Stimulated activated CD4-positive, alpha-beta T cell treated with anti-CD3 and anti-CD28 coated beads, Interleukin-12 subunit alpha, Interleukin-12 subunit beta, amount 100 ng/mL, for 4 hours (primary cell): ENCODE data around the gene HAGHL.

Experiments
- DNase-seq: peaks from one replicate; pipeline ENCODE4 v3.0.0-alpha.2; 2020

The HAGHL gene, protein sequence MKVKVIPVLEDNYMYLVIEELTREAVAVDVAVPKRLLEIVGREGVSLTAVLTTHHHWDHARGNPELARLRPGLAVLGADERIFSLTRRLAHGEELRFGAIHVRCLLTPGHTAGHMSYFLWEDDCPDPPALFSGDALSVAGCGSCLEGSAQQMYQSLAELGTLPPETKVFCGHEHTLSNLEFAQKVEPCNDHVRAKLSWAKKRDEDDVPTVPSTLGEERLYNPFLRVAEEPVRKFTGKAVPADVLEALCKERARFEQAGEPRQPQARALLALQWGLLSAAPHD

DNA sequence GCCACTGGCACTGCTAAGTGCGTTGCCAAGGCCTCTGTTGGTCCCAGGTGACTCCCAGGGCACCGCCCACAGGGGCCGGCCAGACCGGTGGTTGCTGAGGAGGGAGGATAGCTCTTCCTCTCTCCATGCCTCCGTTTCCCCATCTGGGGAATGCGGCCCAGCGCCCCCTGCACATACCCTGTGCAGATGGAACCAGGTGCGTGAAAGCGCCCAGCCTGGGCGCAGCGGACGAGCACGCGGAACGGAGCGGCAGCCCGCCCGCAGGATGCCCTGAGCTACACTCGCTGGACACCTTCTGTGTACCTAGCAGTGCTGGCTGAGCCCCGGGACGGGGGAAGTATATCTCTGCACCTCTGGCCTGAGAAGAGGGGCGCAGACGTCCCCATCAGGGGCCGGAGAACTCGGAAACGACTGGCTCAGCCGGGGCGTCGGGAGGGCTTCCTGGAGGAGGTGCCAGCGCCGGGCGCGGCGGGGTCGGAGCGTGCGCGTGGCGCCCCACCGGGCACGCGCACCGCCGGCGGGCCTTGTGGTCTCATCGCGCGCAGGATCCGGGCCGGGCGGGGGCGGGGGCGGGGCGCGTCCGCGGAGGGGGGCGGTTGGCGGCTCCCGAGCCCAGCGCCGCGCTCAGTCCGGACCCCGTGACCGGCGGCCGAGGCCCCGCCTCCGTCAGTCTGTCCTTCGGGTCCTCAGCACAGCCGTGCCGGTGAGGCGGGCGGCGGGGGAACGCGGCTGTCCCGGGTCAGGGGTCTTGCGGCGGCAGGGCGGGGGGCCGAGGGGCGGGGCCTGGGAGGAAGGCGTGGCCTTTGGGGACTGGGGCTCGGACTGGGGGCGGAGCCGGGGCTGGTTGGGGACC lies at the start of gene HAGHL, which contains the start of gene CCDC78:
TSS of gene HAGHL (plus strand) at position 669 of the 853 bp plus-strand sequence. CDS start 404 bp downstream, outside the sequence.
TSS of gene CCDC78 (minus strand) at position 6 of the 853 bp plus-strand sequence. CDS start 76 bp downstream, outside the sequence.
- peak; percentile 64 for DNase-seq

DNA sequence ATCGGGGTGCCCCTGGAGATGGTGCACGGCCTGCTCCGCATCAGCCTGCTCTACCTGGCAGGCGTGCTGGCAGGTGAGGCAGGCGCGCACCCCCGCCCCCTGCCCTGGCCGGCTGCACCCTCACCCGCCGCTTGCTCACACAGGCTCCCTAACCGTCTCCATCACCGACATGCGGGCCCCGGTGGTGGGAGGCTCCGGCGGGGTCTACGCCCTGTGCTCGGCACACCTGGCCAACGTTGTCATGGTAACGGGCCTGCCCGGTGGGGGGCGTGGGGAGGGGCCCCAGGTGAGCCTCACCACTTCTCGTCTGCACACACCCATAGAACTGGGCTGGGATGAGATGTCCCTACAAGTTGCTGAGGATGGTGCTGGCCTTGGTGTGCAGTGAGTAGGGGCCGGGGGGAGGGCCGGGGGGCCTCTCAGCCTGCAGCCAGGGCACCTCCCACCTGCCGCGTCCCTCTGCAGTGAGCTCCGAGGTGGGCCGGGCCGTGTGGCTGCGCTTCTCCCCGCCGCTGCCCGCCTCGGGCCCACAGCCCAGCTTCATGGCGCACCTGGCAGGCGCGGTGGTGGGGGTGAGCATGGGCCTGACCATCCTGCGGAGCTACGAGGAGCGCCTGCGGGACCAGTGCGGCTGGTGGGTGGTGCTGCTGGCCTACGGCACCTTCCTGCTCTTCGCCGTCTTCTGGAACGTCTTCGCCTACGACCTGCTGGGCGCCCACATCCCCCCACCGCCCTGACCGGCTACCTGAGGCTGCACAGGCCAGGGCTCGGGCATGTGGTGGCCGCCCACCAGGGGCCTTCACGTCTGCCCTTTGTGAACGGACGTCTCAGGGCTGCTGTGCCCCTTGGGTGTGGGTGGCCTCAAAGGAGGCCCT lies 49.4 kb upstream of the HAGHL start:
- no peak for DNase-seq

DNA sequence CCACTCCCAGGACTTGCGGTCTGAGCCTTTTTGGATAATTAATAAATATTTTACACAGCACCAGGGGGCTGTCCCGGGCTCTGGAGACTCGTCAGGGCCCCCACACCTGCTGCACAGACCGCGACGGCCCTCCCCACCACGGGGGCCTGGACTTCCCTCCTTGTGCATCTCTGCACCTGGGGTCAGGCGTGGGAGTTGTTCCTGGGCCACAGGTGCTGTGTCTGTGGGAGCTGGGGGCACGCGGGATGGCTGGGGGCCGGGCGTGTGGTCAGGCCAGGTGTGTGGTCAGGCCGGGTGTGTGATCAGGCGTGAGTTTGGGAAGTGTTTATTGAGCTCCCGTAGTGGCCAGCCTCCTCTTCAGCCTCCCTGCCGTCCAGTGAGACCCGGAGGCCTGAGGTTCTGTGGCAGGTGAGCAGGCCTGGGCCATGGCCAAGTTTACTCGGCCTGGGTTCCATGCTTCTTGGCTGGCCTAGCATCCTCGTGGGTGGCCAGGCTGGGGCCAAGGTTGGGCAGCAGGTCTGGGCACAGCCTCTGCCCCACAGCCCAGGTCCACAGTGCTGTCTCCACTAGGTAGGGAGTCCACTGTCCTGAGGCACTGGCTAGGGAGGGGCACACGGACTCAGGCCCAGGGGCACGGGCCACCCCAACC lies 48.6 kb upstream of the HAGHL start:
- DNase-seq: no peak

DNA sequence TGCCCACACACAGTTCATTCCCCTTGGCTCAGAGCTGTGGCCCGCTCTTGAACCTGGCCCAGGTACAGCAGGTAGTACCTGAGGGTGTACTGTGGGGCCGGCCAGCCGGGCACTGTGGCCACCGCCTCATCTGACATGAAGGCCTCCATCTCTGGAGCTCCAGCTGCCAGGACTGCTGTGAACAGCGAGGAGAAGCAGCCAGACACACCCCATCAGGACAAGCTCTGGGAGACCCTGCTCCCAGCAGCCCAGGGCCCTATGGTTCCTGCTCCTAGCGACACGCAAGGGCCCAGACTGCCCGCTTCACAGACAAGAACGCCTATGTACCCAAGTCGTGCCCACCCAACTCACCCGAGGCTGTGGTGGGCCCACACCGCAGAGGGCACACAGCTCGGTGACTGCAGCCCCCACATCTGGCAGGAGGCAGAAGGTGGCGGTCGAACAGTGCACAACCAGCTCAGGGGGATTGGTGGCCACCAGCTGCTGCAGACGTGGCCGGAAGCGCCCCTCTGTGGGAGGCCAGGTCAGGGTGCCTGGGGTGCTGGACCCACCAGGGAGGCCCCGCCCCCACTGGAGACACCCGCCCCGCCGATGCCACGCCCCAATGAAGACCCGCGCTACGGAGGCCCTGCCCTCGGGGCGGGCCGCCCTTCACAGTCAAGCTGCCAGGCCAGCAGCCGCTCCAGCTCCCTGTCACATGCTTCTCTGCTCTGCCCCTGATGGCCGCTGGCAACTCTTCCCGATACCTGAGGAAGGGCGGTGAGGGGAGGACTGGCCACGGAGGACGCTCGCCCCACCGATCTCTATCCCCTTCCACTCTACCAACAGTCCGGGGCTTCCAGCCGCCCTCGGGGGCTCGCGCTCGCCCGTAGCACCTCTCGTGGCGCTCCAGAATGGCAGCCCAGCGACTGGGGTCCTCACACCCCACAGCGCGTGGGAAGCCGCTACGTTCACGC lies 47.8 kb upstream of the HAGHL start:
- DNase-seq: peak; percentile 53

DNA sequence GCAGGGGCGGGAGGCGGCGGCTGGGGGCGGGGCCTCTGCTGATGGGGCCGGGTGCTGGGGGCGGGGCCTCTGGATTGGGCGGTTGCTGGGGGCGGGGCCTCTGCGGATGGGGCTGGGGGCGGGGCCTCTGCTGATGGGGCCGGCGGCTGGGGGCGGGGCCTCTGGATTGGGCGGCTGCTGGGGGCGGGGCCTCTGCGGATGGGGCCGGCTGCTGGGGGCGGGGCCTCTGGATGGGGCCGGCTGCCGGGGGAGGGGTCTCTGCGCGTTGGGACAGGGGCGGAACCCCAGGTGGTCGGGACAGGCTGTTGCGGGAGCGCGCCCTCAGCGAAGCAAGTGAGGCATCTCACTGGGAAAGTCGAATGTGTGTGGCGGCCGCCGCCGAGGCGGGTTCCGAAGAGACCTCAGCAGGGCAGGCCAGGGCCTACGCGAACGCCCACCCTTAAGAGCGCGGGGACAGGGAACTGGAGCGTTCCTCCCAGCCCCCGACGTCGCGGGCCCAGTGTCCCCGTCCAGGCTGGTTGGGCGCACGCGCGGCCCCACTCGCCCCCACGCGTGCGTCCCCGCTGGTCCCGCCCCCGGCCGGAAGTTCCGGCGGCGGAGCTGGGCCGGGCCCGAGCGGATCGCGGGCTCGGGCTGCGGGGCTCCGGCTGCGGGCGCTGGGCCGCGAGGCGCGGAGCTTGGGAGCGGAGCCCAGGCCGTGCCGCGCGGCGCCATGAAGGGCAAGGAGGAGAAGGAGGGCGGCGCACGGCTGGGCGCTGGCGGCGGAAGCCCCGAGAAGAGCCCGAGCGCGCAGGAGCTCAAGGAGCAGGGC lies 46.9 kb upstream of the HAGHL start, which contains the start of gene STUB1:
TSS of gene STUB1 (plus strand) at position 597 of the 811 bp plus-strand sequence. CDS start at position 713, 116 bp downstream.
- DNase-seq: peak; percentile 90

DNA sequence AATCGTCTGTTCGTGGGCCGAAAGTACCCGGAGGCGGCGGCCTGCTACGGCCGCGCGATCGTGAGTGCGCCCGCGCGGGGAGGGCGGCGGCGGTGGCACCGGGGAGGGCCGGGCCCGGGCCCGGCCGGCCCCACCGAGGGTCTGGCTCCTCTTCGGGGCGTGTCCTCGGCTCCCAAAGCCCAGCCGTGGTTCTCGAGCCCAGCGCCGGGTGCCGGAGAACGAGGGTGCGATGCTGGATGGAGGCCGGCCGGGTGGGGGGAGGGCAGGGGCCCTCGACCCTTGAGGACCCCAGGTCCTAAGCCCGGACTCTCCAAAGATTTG lies 46.3 kb upstream of the HAGHL start:
- no peak for DNase-seq

DNA sequence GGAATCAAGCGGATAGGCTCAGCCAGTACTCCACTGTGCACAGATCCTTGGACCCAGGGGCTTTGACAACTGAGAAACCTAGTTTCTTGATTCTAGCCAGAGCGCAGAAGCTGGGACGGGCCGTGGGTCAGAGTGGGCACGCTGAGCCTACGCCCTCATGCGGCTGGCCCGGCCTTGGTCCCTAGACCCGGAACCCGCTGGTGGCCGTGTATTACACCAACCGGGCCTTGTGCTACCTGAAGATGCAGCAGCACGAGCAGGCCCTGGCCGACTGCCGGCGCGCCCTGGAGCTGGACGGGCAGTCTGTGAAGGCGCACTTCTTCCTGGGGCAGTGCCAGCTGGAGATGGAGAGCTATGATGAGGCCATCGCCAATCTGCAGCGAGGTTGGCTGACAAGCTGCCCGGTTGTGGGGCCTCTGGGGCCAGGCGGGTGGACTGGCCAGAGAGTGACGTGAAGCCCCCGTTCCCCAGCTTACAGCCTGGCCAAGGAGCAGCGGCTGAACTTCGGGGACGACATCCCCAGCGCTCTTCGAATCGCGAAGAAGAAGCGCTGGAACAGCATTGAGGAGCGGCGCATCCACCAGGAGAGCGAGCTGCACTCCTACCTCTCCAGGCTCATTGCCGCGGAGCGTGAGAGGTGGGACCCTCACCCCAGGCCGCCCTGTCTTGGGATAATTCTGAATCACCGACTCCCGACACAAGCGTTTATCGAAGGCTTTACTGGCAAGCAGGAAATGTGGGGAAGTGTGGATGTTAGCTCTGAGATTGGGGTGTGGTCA lies 45.8 kb upstream of the HAGHL start:
- DNase-seq: no peak

DNA sequence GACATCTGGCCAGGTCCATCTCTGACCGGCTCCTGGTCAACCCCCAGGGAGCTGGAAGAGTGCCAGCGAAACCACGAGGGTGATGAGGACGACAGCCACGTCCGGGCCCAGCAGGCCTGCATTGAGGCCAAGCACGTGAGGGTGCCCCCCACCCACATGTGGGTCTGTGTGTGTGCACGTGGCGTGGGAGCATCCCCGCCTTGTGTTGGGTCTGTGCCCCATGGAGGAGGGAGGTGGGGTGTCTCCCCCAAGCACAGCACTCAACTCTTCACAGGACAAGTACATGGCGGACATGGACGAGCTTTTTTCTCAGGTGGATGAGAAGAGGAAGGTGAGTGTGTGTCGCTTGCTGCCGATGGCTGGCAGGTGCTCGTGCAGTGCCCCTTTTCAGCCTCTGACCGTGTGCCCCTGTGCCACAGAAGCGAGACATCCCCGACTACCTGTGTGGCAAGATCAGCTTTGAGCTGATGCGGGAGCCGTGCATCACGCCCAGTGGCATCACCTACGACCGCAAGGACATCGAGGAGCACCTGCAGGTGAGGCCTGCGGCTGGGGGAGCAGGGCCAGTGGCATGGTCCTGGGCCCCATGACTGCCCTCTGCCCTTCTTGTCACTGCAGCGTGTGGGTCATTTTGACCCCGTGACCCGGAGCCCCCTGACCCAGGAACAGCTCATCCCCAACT lies 45.0 kb upstream of the HAGHL start:
- DNase-seq: no peak

DNA sequence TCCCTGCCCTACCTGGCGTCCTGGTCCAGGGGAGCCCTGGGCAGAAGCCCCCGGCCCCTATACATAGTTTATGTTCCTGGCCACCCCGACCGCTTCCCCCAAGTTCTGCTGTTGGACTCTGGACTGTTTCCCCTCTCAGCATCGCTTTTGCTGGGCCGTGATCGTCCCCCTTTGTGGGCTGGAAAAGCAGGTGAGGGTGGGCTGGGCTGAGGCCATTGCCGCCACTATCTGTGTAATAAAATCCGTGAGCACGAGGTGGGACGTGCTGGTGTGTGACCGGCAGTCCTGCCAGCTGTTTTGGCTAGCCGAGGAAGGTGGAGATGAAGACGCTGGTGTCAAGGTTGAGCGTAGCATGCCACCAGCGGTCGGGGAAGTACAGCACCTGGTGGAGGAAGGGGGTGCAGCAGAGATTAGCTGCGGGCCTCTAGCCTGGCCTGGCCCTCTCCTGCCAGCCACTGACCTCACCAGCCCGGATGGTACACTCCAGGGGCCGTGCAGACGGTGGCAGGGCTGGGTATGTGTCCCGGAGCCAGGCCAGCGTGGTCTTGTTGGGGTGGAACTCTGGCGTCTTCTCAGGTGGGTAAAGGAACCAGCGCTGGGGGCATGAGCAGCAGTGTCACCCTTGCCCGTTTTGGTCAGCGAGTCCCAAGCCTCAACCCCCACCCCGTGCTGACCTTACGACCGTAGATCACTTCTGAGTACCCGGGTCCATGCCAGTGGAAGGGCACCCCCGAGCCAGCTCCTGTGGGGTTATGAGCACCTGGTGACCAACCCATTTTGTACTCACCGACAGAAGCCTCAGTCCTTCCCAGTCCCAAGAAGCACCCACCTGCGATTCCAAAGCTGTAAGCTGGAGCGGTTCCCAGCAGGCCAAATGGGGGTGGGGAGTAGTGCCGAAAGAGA lies 44.2 kb upstream of the HAGHL start:
- DNase-seq: no peak

DNA sequence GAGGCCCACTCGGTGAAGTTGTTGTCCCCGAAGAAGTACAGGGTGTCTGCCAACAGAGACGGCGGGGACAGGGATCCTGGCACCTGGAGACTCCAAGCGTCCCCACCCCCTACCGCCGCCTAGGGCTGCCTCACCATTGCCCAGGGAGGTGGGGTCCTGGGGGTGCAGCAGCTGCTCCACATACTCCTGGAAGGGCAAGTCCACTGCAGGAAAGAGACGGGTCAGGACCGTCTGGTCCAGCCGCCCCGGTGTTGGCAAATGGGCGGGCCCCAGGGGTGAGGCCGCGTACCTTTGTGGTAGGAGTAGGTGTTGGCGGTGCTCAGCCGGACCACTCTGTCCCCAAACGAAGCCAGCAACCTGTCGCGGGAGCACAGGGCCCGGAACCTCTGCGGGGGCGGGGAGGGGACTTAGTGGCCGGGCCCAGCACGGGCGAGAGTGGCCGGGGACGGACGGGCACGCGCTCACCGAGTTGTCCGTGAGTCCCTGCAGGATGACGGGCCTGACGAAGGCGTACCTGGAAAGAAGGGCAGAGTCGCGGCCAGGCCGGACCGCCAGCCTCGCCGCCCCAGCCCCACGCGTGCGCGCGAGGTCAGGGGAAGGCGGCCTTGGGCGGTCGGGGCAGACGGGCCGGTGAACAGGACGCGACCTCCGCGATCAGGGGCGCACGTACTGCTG lies 43.4 kb upstream of the HAGHL start:
- DNase-seq: no peak

DNA sequence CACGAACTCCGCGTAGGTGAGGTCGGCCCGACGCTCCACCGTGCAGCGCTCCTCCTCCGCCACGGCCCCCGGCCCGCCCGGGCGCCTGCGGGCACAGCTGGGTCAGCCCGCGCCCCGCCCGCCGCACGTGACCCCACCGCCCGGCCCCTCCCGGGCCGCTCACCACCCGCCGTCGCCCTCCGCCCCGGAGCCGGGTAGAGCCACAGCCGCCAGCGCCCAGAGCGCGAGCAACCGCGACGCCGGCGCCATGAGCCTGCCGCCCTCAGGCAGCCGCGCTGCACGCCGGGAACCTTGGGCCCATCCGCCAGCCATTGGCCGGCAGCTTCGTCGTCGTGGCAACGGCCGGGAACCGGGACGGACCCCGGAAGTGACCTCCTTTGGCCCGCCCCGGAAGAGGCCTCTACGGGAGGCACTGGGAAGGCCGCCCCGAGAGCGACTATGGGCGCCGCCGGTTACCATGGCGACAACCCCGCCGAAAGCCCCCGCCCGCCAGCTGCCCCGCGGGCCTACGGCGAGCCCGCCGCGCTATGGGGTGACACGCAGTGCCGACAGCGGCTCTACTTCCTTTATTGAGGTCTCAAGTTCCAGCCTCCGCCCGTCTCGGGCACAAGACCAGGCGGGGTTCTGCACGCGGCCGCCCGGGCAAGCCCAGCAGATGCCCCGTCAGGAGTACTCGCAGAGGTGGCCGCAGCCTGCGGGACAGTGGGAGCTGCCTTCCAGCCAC lies 42.7 kb upstream of the HAGHL start, which contains the start of gene JMJD8:
TSS of gene JMJD8 (minus strand) at position 264 of the 724 bp plus-strand sequence. CDS start at position 249, 15 bp downstream.
- DNase-seq: peak; percentile 97

DNA sequence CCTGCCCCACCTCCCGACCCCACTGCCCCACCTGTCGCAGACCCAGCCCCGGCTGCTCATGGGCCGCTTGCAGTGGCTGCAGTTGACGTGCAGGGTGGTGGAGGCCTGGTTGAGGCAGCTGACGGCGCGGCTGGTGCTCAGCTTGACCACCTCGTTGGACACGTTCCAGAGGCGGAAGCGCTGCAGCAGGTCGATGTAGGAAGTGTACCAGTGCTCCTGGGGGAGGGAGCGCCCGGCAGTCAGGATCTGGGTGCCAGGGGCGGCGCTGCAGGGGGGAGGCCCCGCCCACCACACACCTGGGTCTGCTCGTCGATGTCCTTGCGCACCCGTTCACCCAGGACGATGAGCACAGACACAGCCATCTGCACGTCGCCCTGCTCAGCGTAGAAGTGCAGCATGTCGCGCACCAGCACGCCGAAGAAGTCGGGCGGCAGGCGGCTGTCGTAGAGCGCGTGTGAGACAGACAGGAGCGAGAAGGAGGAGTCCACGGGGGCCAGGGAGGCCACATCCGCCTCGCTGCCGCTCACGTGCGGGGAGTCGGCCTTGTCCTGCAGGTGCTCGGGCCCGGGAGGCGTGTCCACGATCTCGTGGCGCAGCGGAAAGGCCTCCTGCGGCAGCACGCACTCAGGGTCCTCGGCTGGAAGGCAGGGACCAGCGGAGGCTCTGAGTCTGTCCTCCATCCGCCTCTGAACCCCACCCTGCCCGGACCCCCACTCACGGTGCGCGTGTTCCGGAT lies 41.8 kb upstream of the HAGHL start:
- no peak for DNase-seq

DNA sequence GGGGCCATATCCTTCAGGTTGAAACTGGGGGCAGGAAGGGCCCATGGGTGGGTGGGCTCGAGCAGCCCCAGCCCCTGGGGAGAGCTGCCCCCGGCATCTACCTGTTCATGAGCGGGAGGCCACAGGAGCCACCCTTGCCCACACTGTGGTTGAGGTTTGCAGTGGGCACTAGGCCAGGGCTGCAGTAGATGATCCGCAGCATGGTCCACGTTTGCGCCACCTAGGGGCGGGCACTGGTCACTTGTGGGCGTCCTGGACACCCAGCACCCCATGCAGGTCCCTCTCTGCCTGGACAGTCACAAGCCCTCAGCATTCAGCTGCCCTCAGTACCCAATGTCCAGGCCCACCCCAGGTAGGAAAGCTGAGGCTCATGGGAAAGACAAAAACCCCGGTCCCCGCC lies 40.9 kb upstream of the HAGHL start:
- DNase-seq: no peak

DNA sequence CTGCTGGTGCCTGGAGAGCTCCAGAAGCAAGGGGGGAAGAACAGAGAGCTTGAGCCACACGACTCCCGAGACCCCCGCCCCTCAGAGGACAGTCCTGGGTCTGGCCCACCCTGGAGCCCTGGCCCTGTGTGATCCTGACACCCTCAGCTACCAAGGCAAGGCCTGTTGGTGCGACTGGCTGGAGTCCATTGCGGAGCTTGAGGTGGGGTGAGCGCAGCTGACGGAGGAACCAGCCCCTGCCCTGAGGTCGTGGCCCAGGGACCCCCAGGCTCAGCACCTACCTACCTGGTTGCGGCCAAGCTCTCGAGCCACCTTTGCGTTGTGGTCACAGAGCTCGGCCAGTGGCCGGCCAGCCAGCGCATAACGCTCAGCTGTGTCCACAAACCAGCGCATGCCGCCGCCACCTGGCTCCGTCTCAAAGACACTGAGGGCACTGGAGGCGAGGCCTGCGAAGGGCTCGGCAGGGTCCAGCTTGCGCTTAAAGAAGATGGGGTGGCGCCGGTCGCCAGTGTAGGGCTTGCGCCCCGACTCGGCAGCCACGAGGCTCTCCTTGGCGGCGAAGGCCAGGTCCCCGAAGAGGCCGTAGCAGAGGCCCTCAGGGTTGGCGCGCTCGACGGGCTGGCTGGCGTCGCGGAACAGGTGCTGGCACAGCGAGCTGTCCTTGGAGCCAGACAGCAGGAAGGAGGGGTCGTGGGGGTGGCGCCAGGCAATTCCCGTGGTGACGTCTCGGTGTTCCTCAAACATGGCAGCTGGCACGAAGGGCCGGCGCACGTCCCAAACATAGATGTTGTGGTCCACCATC lies 40.2 kb upstream of the HAGHL start:
- DNase-seq: no peak

DNA sequence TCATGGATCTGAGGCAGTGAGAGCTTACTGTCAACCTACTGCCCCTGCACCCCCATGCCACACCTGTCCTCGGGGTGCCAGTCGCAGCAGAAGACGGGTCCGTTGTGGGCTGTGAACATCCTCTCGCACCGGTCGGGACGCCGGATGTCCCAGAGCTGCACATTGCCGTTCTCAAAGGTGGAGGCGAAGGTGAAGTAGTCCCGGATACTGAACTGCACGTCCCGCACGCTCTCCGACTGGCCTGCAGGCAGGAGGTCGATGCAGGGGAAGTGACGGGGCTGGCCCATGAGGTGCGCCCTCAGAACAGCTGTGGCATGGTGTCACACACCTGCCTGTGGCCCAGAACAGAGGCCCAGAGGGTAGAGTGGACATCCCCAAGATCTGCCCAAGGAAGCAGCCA lies 39.4 kb upstream of the HAGHL start:
- no peak for DNase-seq
